GM12878 (cell line): Measurements from ENCODE around the gene KIF18A. TPM values are rescaled to one million over a fixed set of nuclear protein-coding genes. Genes with fewer than 3 reads are reported as not detected.

ENCODE experiments used
- ATAC-seq: fragments of 200-7000 bp; cut with Tn5 transposase; 3 replicates; pipeline ENCODE4 v1.9.1; 2020; ENCODE audit warnings: mild to moderate bottlenecking, moderate library complexity
- BruUV-seq: library from RNA; stranded (reverse); fragments of 400-500 nt; replicated peaks from 2 replicates; lab custom pipeline; 2021; lab: Mats Ljungman, UMichigan
- CTCF ChIA-PET: fragments of 300-600 bp; sonication (Branson Sonifier 250); formaldehyde crosslinking; extraction: SDS; loops from one replicate; lab custom pipeline; 2021; ENCODE audit warnings: inconsistent platforms; lab: Yijun Ruan, JAX
- POLR2A ChIA-PET: fragments of 350-600 bp; formaldehyde crosslinking; extraction: SDS; loops from one replicate; lab custom pipeline; 2021; ENCODE audit warnings: inconsistent platforms; lab: Charles Lee
- RAD21 ChIA-PET: fragments of 300-600 bp; sonication (Branson Sonifier 250); formaldehyde crosslinking; loops from one replicate; lab custom pipeline; 2023; ENCODE audit warnings: antibody characterized with exemption; ENCODE audit not compliant: unreplicated experiment; lab: Charles Lee
- SMC1A ChIA-PET: fragments of 300-600 bp; sonication (Branson Sonifier 250); formaldehyde crosslinking; loops from one replicate; lab custom pipeline; 2023; ENCODE audit not compliant: unreplicated experiment, uncharacterized antibody; lab: Charles Lee
- DNase-seq: peaks from one replicate; pipeline ENCODE4 v3.0.0-alpha.2; 2011; ENCODE audit warnings: low read depth, low spot score
- FAIRE-seq: peaks from 3 replicates; lab custom pipeline; 2011; peaks lifted over from hg19 to GRCh38; lab: Jason Lieb, UNC
- H2AFZ ChIP-seq: 2 replicates; pipeline ENCODE4 v1.6.0; 2011; ENCODE audit warnings: low read depth, low read length, control low read depth; ENCODE audit not compliant: control insufficient read depth
- H3K27ac ChIP-seq: 2 replicates; pipeline ENCODE4 v1.5.1; 2011; ENCODE audit warnings: control low read depth; ENCODE audit not compliant: control insufficient read depth, insufficient read depth
- H3K27me3 ChIP-seq, 2 experiments: replicated peaks in 1 of 2; 2 replicates each; pipeline versions ENCODE4 v1.6.0 to v1.6.1; 2011; ENCODE audit warnings: low read length in 1 of 2; ENCODE audit not compliant: control insufficient read depth in 2 of 2, insufficient read depth in 2 of 2
- H3K36me3 ChIP-seq, 2 experiments: 2 replicates each; pipeline ENCODE4 v1.5.1; 2011; ENCODE audit warnings: low read length in 1 of 2; ENCODE audit not compliant: control insufficient read depth in 2 of 2, insufficient read depth in 2 of 2
- H3K4me1 ChIP-seq: 2 replicates; pipeline ENCODE4 v1.6.1; 2011; ENCODE audit warnings: mild to moderate bottlenecking, low read length, moderate library complexity, mixed read lengths; ENCODE audit not compliant: control insufficient read depth, insufficient read depth
- H3K4me2 ChIP-seq: 2 replicates; pipeline ENCODE4 v1.6.0; 2011; ENCODE audit warnings: control low read depth; ENCODE audit not compliant: control insufficient read depth, insufficient read depth
- H3K4me3 ChIP-seq: fragments of 200-600 bp; sonication (generic); 2 replicates; pipeline ENCODE4 v1.5.1; 2016
- H3K79me2 ChIP-seq: 2 replicates; pipeline ENCODE4 v1.6.0; 2011; ENCODE audit warnings: low read length; ENCODE audit not compliant: control insufficient read depth, insufficient read depth
- H3K9ac ChIP-seq: 2 replicates; pipeline ENCODE4 v1.8.0; 2011; ENCODE audit warnings: low read length, control low read depth, mixed read lengths; ENCODE audit not compliant: control insufficient read depth, insufficient read depth
- H3K9me3 ChIP-seq: replicated peaks from 3 replicates; pipeline ENCODE4 v1.5.1; 2011; ENCODE audit warnings: mild to moderate bottlenecking, low read length; ENCODE audit not compliant: control insufficient read depth, insufficient read depth
- H4K20me1 ChIP-seq: 2 replicates; pipeline ENCODE4 v1.6.0; 2011; ENCODE audit not compliant: control insufficient read depth, insufficient read depth
- ATF3 ChIP-seq: IDR thresholded peaks from 2 replicates; pipeline ENCODE4 v1.6.1; 2011; ENCODE audit warnings: low read depth, mild to moderate bottlenecking, low read length, moderate library complexity, borderline replicate concordance; ENCODE audit errors: extremely low read depth
- CBFB ChIP-seq: IDR thresholded peaks from 2 replicates; pipeline ENCODE4 v1.6.1; 2016; ENCODE audit warnings: antibody characterized with exemption, low read depth
- GATAD2B ChIP-seq: fragments of 450-650 bp; conservative IDR thresholded peaks from 2 replicates; pipeline ENCODE4 v1.6.1; 2017; ENCODE audit warnings: low read depth, mild to moderate bottlenecking, moderate library complexity
- KAT2A ChIP-seq: conservative IDR thresholded peaks from 2 replicates; pipeline ENCODE4 v1.6.1; 2011; ENCODE audit warnings: low read depth, low read length; ENCODE audit not compliant: control insufficient read depth
- MTA2 ChIP-seq: fragments of 450-650 bp; IDR thresholded peaks from 2 replicates; pipeline ENCODE4 v1.6.1; 2016; ENCODE audit warnings: low read depth, mild to moderate bottlenecking, moderate library complexity
- RELB ChIP-seq: fragments of 450-650 bp; IDR thresholded peaks from 2 replicates; pipeline ENCODE4 v1.6.1; 2017; ENCODE audit warnings: low read depth, mild to moderate bottlenecking, moderate library complexity
- SIN3A ChIP-seq: IDR thresholded peaks from 2 replicates; pipeline ENCODE4 v1.6.1; 2012; ENCODE audit warnings: low read depth, low read length, improper control_type of control experiment
- SMAD1 ChIP-seq: fragments of 450-650 bp; IDR thresholded peaks from 2 replicates; pipeline ENCODE4 v1.6.1; 2018; ENCODE audit warnings: mild to moderate bottlenecking, low read depth; ENCODE audit not compliant: partially characterized antibody
- SMC3 ChIP-seq: IDR thresholded peaks from 2 replicates; pipeline ENCODE4 v1.6.1; 2011; ENCODE audit warnings: low read length, improper control_type of control experiment, borderline replicate concordance
- SUZ12 ChIP-seq: fragments of 200-600 bp; sonication (generic); IDR thresholded peaks from one replicate; pipeline ENCODE4 v1.6.1; 2018; ENCODE audit warnings: antibody characterized with exemption, mild to moderate bottlenecking; ENCODE audit not compliant: unreplicated experiment
- TARDBP ChIP-seq: IDR thresholded peaks from 2 replicates; pipeline ENCODE4 v1.6.1; 2016; ENCODE audit warnings: borderline replicate concordance
- YY1 ChIP-seq: IDR thresholded peaks from 2 replicates; pipeline ENCODE4 v1.6.1; 2011; ENCODE audit warnings: low read depth, mild to moderate bottlenecking, low read length
- ZSCAN29 ChIP-seq: fragments of 450-650 bp; IDR thresholded peaks from 2 replicates; pipeline ENCODE4 v1.6.1; 2017; ENCODE audit warnings: mild to moderate bottlenecking, moderate library complexity
- in situ Hi-C: fragments of 300-500 bp; cut with MboI; formaldehyde crosslinking; loops from 9 replicates; pipeline ENCODE4 v1.14.3; 2018; ENCODE audit warnings: mixed read lengths
- intact Hi-C: fragments of 100-400 bp; cut with micrococcal nuclease; formaldehyde crosslinking; loops from one replicate; pipeline ENCODE4 v1.14.2; 2022; ENCODE audit not compliant: unreplicated experiment
- polyA plus RNA-seq, 11 experiments: library from polyadenylated mRNA; depleted of rRNA in 4 of 11; unstranded in 6 of 11; stranded (reverse) in 5 of 11; fragments of >200 nt; fragmentation: Nextera tagmentation in 4 of 11; fragmentation: Illumina TruSeq in 1 of 11; extraction: Ambion mirVana in 4 of 11; extraction: Trizol in 1 of 11; gene quantifications; 1 replicate in 1 of 11; 2 replicates in 10 of 11; pipeline versions ENCODE4 v1.2.1 to v1.2.3, GENCODE V29; 2011 to 2016; ENCODE audit warnings: inconsistent platforms in 2 of 11, missing spikeins in 2 of 11, low read depth in 1 of 11
- total RNA-seq, 4 experiments: library from RNA; depleted of rRNA in 3 of 4; stranded (reverse); fragments of >200 nt in 3 of 4; fragmentation: Illumina TruSeq in 1 of 4; extraction: Trizol in 1 of 4; gene quantifications; 2 replicates each; pipeline versions ENCODE4 v1.2.1 to v1.2.3, GENCODE V29; 2013 to 2021
- TF ChIP-seq, protein P1 (sequence below): fragments of 450-650 bp; formaldehyde crosslinking; IDR thresholded peaks from 2 replicates; pipeline ENCODE4 v1.5.0; 2022; ENCODE audit warnings: mild to moderate bottlenecking, missing genetic modification characterization
- TF ChIP-seq, protein P2 (sequence below): IDR thresholded peaks from 2 replicates; pipeline ENCODE4 v1.6.1; 2011; ENCODE audit warnings: borderline replicate concordance, low read depth, mild to moderate bottlenecking, moderate library complexity, low read length; ENCODE audit not compliant: insufficient read depth, poor library complexity, severe bottlenecking

The KIF18A gene
- total and polyA plus RNA-seq, 10 of the 15 experiments (the other 5 are each of a cell fraction or from before 2014, with no cell fraction given), result 11.2 to 31.5 (median 20.4) TPM

DNA sequence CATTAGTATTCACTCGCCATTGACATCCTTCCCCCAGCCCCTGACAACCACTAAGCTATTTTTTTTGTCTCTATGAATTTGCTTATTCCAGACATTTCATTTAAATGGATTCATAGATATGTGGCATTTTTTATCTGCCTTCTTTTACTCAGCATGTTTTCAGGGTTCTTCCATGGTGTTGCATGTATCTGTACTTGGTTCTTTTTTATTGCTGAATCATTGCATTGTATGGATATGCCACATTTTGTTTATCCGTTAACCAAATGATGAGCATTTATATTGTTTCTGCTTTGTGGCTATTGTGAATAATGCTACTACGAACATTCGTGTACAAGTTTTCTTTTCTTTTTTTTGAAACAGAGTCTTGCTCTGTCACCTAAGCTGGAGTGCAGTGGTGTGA lies 6.2 kb upstream of the KIF18A start (continued):
- TF ChIP-seq, protein P1, sequence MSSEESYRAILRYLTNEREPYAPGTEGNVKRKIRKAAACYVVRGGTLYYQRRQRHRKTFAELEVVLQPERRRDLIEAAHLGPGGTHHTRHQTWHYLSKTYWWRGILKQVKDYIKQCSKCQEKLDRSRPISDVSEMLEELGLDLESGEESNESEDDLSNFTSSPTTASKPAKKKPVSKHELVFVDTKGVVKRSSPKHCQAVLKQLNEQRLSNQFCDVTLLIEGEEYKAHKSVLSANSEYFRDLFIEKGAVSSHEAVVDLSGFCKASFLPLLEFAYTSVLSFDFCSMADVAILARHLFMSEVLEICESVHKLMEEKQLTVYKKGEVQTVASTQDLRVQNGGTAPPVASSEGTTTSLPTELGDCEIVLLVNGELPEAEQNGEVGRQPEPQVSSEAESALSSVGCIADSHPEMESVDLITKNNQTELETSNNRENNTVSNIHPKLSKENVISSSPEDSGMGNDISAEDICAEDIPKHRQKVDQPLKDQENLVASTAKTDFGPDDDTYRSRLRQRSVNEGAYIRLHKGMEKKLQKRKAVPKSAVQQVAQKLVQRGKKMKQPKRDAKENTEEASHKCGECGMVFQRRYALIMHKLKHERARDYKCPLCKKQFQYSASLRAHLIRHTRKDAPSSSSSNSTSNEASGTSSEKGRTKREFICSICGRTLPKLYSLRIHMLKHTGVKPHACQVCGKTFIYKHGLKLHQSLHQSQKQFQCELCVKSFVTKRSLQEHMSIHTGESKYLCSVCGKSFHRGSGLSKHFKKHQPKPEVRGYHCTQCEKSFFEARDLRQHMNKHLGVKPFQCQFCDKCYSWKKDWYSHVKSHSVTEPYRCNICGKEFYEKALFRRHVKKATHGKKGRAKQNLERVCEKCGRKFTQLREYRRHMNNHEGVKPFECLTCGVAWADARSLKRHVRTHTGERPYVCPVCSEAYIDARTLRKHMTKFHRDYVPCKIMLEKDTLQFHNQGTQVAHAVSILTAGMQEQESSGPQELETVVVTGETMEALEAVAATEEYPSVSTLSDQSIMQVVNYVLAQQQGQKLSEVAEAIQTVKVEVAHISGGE (CRISPR knock-in tag), result no peak
- no peak for TF ChIP-seq TARDBP
- TF ChIP-seq, protein P2, sequence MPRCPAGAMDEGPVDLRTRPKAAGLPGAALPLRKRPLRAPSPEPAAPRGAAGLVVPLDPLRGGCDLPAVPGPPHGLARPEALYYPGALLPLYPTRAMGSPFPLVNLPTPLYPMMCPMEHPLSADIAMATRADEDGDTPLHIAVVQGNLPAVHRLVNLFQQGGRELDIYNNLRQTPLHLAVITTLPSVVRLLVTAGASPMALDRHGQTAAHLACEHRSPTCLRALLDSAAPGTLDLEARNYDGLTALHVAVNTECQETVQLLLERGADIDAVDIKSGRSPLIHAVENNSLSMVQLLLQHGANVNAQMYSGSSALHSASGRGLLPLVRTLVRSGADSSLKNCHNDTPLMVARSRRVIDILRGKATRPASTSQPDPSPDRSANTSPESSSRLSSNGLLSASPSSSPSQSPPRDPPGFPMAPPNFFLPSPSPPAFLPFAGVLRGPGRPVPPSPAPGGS, result no peak
- no peak for TF ChIP-seq CBFB

- peak overlapping the region; percentile 89 for H2AFZ ChIP-seq
- ATAC-seq (no peak), FAIRE-seq (no peak), DNase-seq (no peak)
- peak overlapping the region; percentile 86 for H3K27ac ChIP-seq
- peaks cover 59% of the 10 kb centered on the region for H3K79me2 ChIP-seq
- H3K4me3 ChIP-seq, result peak overlapping the region; percentile 78
- CTCF ChIA-PET, result interaction anchor here (1.0 kb wide), 1 partner anchor 8 kb away, joined by 4 read pairs; no protein-coding TSS in a partner anchor
- in situ Hi-C loops (no loop called here), intact Hi-C loops (loop anchor here (10.0 kb wide), 1 partner anchor 414 kb away; no protein-coding TSS in a partner anchor)
- RAD21 ChIA-PET, result no interaction called here
- H3K9me3 ChIP-seq, result no peaks in the 10 kb centered on the region
- POLR2A ChIA-PET, result no interaction called here
- no TSS peak for BruUV-seq
- 0 out of 4 replicates have a peak, but pooled peaks cover 0 to 2% of the 10 kb centered on the region in 2 experiments for H3K36me3 ChIP-seq
- H3K27me3 ChIP-seq, result no peaks in the 10 kb centered on the region
- H3K4me1 ChIP-seq, result peaks cover 6% of the 10 kb centered on the region
- H3K9ac ChIP-seq, result peak overlapping the region; percentile 94
- H4K20me1 ChIP-seq, result no peaks in the 10 kb centered on the region
- peak overlapping the region; percentile 71 for H3K4me2 ChIP-seq
- SMC1A ChIA-PET, result interaction anchor here (1.0 to 1.9 kb wide), 3 partner anchors 9 to 183 kb away, joined by 3 to 6 read pairs (median 4); no protein-coding TSS in a partner anchor
- TF ChIP-seq GATAD2B (no peak), ZSCAN29 (no peak), ATF3 (no peak), SUZ12 (no peak), RELB (no peak), TARDBP (no peak), SMAD1 (no peak), YY1 (no peak), SMC3 (no peak), KAT2A (no peak), SIN3A (no peak), MTA2 (no peak)
These were observed 2.9 kb upstream of the KIF18A start for GRCh38 chr11:28110821-28111200.
